HepG2 (cell line): ENCODE data around the gene MYADML2. TPM values are rescaled to one million over a fixed set of nuclear protein-coding genes. Genes with fewer than 3 reads are reported as not detected.

ENCODE experiments used
- CBX1 ChIP-seq: IDR thresholded peaks from one replicate; pipeline ENCODE4 v1.6.1; 2016; ENCODE audit warnings: antibody characterized with exemption, low read depth
- EZH2 ChIP-seq: conservative IDR thresholded peaks from 2 replicates; pipeline ENCODE4 v1.6.1; 2012; ENCODE audit warnings: mild to moderate bottlenecking, low read depth, low read length, moderate library complexity
- GABPB1 ChIP-seq: IDR thresholded peaks from 2 replicates; pipeline ENCODE4 v1.6.1; 2016; ENCODE audit warnings: mild to moderate bottlenecking, missing genetic modification reagents, moderate library complexity, missing compliant biosample characterization
- KDM3A ChIP-seq: IDR thresholded peaks from 2 replicates; pipeline ENCODE4 v1.6.1; 2018; ENCODE audit warnings: low read depth, missing compliant biosample characterization
- NAIF1 ChIP-seq: sonication (generic); formaldehyde crosslinking; IDR thresholded peaks from 2 replicates; pipeline ENCODE4 v1.5.0; 2020; ENCODE audit warnings: mild to moderate bottlenecking, missing genetic modification reagents, borderline replicate concordance
- NR2F2 ChIP-seq: IDR thresholded peaks from 2 replicates; pipeline ENCODE4 v1.6.1; 2012; ENCODE audit warnings: low read depth, inconsistent platforms, borderline replicate concordance
- RAD51 ChIP-seq: fragments of 450-650 bp; IDR thresholded peaks from 2 replicates; pipeline ENCODE4 v1.6.1; 2016; ENCODE audit warnings: borderline replicate concordance
- TAF1 ChIP-seq: sonication (generic); formaldehyde crosslinking; IDR thresholded peaks from 2 replicates; pipeline ENCODE4 v1.4.0; 2020; ENCODE audit warnings: missing genetic modification reagents
- ZNF180 ChIP-seq: sonication (generic); formaldehyde crosslinking; IDR thresholded peaks from 2 replicates; pipeline ENCODE4 v1.4.0; 2020; ENCODE audit warnings: low read depth, missing genetic modification reagents, borderline replicate concordance
- ZNF224 ChIP-seq: sonication (generic); formaldehyde crosslinking; IDR thresholded peaks from 2 replicates; pipeline ENCODE4 v1.5.0; 2020; ENCODE audit warnings: mild to moderate bottlenecking, missing genetic modification reagents
- ZNF30 ChIP-seq: sonication (generic); formaldehyde crosslinking; IDR thresholded peaks from 2 replicates; pipeline ENCODE4 v1.5.0; 2020; ENCODE audit warnings: mild to moderate bottlenecking, missing genetic modification reagents
- ZNF460 ChIP-seq: sonication (generic); formaldehyde crosslinking; IDR thresholded peaks from 2 replicates; pipeline ENCODE4 v1.5.1; 2020; ENCODE audit warnings: missing genetic modification reagents, mild to moderate bottlenecking, borderline replicate concordance
- ZNF549 ChIP-seq: sonication (generic); formaldehyde crosslinking; IDR thresholded peaks from 2 replicates; pipeline ENCODE4 v1.5.0; 2020; ENCODE audit warnings: missing genetic modification reagents
- ZNF572 ChIP-seq: sonication (generic); formaldehyde crosslinking; IDR thresholded peaks from 2 replicates; pipeline ENCODE4 v1.5.1; 2020; ENCODE audit warnings: mild to moderate bottlenecking, missing genetic modification reagents
- ZNF577 ChIP-seq: sonication (generic); formaldehyde crosslinking; IDR thresholded peaks from 2 replicates; pipeline ENCODE4 v1.4.0; 2020; ENCODE audit warnings: mild to moderate bottlenecking, low read depth, missing genetic modification reagents, borderline replicate concordance
- ZNF784 ChIP-seq: sonication (generic); formaldehyde crosslinking; IDR thresholded peaks from 2 replicates; pipeline ENCODE4 v1.5.1; 2020; ENCODE audit warnings: missing genetic modification reagents, mild to moderate bottlenecking, borderline replicate concordance
- ZNF788 ChIP-seq: sonication (generic); formaldehyde crosslinking; IDR thresholded peaks from 2 replicates; pipeline ENCODE4 v1.5.0; 2020; ENCODE audit warnings: mild to moderate bottlenecking, missing genetic modification reagents, borderline replicate concordance
- ZSCAN5A ChIP-seq: sonication (generic); formaldehyde crosslinking; IDR thresholded peaks from 2 replicates; pipeline ENCODE4 v1.8.0; 2022; ENCODE audit warnings: mild to moderate bottlenecking, missing genetic modification reagents, borderline replicate concordance
- polyA plus RNA-seq, 8 experiments: library from polyadenylated mRNA; depleted of rRNA in 3 of 8; stranded (reverse) in 7 of 8; unstranded in 1 of 8; fragments of >200 nt; fragmentation: Illumina TruSeq in 4 of 8; extraction: Trizol in 4 of 8; gene quantifications; 2 replicates each; pipeline versions ENCODE4 v1.2.1 to v1.2.3, GENCODE V29; 2011 to 2016; ENCODE audit warnings: low read depth in 4 of 8, missing spikeins in 1 of 8, mixed read lengths in 1 of 8; ENCODE audit not compliant: insufficient read depth in 1 of 8
- total RNA-seq, 5 experiments: library from RNA; depleted of rRNA; stranded (reverse); fragments of >200 nt; fragmentation: Illumina TruSeq; extraction: Trizol; gene quantifications; 2 replicates each; pipeline ENCODE4 v1.2.3, GENCODE V29; 2016; ENCODE audit warnings: low read depth in 1 of 5
- TF ChIP-seq, protein P1 (sequence below): IDR thresholded peaks from 2 replicates; pipeline ENCODE4 v1.6.1; 2018; ENCODE audit warnings: missing genetic modification reagents
- TF ChIP-seq, protein P2 (sequence below): sonication (generic); formaldehyde crosslinking; IDR thresholded peaks from 2 replicates; pipeline ENCODE4 v1.5.1; 2020; ENCODE audit warnings: mild to moderate bottlenecking, missing genetic modification reagents, borderline replicate concordance

MYADML2 gene
- total and polyA plus RNA-seq, 2 of the 13 experiments (the other 11 are each of a cell fraction or from before 2014, with no cell fraction given): not detected

DNA sequence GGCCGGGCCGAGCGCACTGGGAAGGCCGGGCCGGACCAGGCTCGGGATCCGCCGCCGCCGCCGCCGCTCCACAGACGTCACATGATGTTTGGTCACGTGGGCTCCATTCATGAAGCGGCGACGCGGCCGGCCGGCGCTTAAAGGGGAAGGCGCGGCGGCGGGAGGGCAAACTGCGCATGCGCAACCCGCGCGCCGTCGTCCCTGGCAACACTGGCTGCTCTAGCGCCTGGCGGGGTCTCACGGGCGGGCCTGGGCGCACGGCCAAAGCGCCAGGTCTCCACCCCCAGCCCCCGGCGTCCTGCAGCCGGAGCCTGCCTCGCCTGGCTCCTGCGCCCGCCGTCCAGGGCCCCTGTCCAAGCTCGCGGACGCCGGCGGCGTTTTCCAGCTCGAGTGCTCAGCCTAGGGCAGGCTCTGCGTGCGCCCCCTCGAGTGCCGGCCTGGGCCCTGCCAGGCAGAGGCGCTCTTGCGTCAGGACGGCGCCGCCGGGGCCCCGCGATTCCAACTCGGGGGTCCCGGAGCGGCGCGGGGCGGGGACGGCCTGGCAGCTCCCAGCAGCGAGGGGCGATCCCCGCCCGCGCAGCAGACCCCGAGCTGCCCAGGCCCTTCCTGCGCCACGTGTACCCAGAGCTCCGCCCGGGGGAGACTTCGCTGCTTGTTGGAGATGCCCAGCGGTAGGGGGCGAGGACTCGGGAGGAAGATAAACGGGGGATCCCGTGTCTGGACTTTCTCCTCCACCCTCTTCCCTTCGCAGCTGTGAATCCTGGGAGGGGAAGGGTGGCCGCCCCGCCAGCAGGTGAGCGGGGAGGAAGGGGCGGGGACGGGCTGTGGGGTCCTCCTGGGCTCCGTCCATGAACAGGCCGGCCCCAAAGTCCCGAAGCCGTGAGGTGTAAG lies 19.1 kb downstream of the MYADML2 start, which contains the start of gene MAFG (continued):
- TF ChIP-seq NAIF1 (CRISPR knock-in tag) (no peak), KDM3A (CRISPR knock-in tag) (0 out of 2 replicates have a peak, but pooled peaks have one; percentile 38), ZNF180 (CRISPR knock-in tag) (0 out of 2 replicates have a peak, but pooled peaks have one; percentile 66), ZNF30 (CRISPR knock-in tag) (no peak), EZH2 (no peak), NR2F2 (no peak), GABPB1 (CRISPR knock-in tag) (peak; percentile 60), ZNF577 (peak; percentile 53; the same call in 1 of the 2 replicates), CBX1 (no peak), RAD51 (peak; percentile 97), ZSCAN5A (CRISPR knock-in tag) (no peak), ZNF460 (CRISPR knock-in tag) (no peak; the same call in 1 of the 2 replicates), ZNF572 (0 out of 2 replicates have a peak, but pooled peaks have one; percentile 48), ZNF549 (CRISPR knock-in tag) (no peak), ZNF788 (CRISPR knock-in tag) (peak; percentile 94), TAF1 (CRISPR knock-in tag) (peak; percentile 48), ZNF784 (peak; percentile 77; the same call in 1 of the 2 replicates), ZNF224 (CRISPR knock-in tag) (0 out of 2 replicates have a peak, but pooled peaks have one; percentile 64)
- TF ChIP-seq, protein P1, sequence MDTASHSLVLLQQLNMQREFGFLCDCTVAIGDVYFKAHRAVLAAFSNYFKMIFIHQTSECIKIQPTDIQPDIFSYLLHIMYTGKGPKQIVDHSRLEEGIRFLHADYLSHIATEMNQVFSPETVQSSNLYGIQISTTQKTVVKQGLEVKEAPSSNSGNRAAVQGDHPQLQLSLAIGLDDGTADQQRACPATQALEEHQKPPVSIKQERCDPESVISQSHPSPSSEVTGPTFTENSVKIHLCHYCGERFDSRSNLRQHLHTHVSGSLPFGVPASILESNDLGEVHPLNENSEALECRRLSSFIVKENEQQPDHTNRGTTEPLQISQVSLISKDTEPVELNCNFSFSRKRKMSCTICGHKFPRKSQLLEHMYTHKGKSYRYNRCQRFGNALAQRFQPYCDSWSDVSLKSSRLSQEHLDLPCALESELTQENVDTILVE (CRISPR knock-in tag): peak; percentile 69; the same call in 1 of the 2 replicates
- TF ChIP-seq, protein P2, sequence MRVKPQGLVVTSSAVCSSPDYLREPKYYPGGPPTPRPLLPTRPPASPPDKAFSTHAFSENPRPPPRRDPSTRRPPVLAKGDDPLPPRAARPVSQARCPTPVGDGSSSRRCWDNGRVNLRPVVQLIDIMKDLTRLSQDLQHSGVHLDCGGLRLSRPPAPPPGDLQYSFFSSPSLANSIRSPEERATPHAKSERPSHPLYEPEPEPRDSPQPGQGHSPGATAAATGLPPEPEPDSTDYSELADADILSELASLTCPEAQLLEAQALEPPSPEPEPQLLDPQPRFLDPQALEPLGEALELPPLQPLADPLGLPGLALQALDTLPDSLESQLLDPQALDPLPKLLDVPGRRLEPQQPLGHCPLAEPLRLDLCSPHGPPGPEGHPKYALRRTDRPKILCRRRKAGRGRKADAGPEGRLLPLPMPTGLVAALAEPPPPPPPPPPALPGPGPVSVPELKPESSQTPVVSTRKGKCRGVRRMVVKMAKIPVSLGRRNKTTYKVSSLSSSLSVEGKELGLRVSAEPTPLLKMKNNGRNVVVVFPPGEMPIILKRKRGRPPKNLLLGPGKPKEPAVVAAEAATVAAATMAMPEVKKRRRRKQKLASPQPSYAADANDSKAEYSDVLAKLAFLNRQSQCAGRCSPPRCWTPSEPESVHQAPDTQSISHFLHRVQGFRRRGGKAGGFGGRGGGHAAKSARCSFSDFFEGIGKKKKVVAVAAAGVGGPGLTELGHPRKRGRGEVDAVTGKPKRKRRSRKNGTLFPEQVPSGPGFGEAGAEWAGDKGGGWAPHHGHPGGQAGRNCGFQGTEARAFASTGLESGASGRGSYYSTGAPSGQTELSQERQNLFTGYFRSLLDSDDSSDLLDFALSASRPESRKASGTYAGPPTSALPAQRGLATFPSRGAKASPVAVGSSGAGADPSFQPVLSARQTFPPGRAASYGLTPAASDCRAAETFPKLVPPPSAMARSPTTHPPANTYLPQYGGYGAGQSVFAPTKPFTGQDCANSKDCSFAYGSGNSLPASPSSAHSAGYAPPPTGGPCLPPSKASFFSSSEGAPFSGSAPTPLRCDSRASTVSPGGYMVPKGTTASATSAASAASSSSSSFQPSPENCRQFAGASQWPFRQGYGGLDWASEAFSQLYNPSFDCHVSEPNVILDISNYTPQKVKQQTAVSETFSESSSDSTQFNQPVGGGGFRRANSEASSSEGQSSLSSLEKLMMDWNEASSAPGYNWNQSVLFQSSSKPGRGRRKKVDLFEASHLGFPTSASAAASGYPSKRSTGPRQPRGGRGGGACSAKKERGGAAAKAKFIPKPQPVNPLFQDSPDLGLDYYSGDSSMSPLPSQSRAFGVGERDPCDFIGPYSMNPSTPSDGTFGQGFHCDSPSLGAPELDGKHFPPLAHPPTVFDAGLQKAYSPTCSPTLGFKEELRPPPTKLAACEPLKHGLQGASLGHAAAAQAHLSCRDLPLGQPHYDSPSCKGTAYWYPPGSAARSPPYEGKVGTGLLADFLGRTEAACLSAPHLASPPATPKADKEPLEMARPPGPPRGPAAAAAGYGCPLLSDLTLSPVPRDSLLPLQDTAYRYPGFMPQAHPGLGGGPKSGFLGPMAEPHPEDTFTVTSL (CRISPR knock-in tag): no peak
